HL-60/S4 treated with phorbol 12-myristate 13-acetate at 8.2 ng/mL for 4 days and 3 days (cell line): ENCODE measurements around the gene DIAPH2.
"Not testable (repeated sequence)": the region's sequence is repeated elsewhere in the genome, so short reads cannot be mapped to it uniquely, and the experiment has no call there.

Experiments
- in situ Hi-C: fragments of 300-500 bp; cut with MboI; formaldehyde crosslinking; loops from 2 replicates; pipeline ENCODE4 v1.15.0; 2022; ENCODE audit warnings: low sequenced_read_pairs

The DIAPH2 gene

GRCh38 chrX:96820935-96821334, 136.3 kb downstream of the DIAPH2 start:
- in situ Hi-C loops: no loop called here

GRCh38 chrX:96824166-96824565, 139.5 kb downstream of the DIAPH2 start:
- in situ Hi-C loops: no loop called here

GRCh38 chrX:96833333-96833732, 148.7 kb downstream of the DIAPH2 start:
- in situ Hi-C loops: no loop called here

GRCh38 chrX:96834137-96834536, 149.5 kb downstream of the DIAPH2 start:
- in situ Hi-C loops: no loop called here

GRCh38 chrX:96835660-96836289, 151.1 kb downstream of the DIAPH2 start:
- in situ Hi-C loops: no loop called here

- in situ Hi-C loops: no loop called here
Measured at GRCh38 chrX:96837808-96838207, 153.2 kb downstream of the DIAPH2 start.

GRCh38 chrX:96838537-96838936, 153.9 kb downstream of the DIAPH2 start:
- in situ Hi-C loops: no loop called here

- in situ Hi-C loops: no loop called here
Measured at GRCh38 chrX:96841325-96841724, 156.7 kb downstream of the DIAPH2 start.

GRCh38 chrX:96841866-96842265, 157.2 kb downstream of the DIAPH2 start:
- in situ Hi-C loops: not testable (repeated sequence)

- in situ Hi-C loops: no loop called here
Measured at GRCh38 chrX:96843566-96843965, 158.9 kb downstream of the DIAPH2 start.

- in situ Hi-C loops: no loop called here
Measured at GRCh38 chrX:96846841-96847240, 162.2 kb downstream of the DIAPH2 start.

GRCh38 chrX:96859422-96859821, 174.8 kb downstream of the DIAPH2 start:
- in situ Hi-C loops: not testable (repeated sequence)

GRCh38 chrX:96861218-96861617, 176.6 kb downstream of the DIAPH2 start:
- in situ Hi-C loops: no loop called here

- in situ Hi-C loops: no loop called here
Measured at GRCh38 chrX:96861661-96862060, 177.0 kb downstream of the DIAPH2 start.

- in situ Hi-C loops: no loop called here
Measured at GRCh38 chrX:96883608-96884007, 199.0 kb downstream of the DIAPH2 start, which contains the start of gene RPA4. Gene RPA4 (plus strand): TSS chrX:96883908. CDS start chrX:96884311, 403 bp downstream.

GRCh38 chrX:96884027-96884426, 199.4 kb downstream of the DIAPH2 start:
- in situ Hi-C loops: no loop called here

- in situ Hi-C loops: no loop called here
Measured at GRCh38 chrX:96889726-96890125, 205.1 kb downstream of the DIAPH2 start.

GRCh38 chrX:96906741-96907140, 222.1 kb downstream of the DIAPH2 start:
- in situ Hi-C loops: no loop called here

GRCh38 chrX:96907516-96908272, 223.1 kb downstream of the DIAPH2 start:
- in situ Hi-C loops: no loop called here

- in situ Hi-C loops: no loop called here
Measured at GRCh38 chrX:96909291-96909690, 224.6 kb downstream of the DIAPH2 start.

- in situ Hi-C loops: no loop called here
Measured at GRCh38 chrX:96918864-96919263, 234.2 kb downstream of the DIAPH2 start.

- in situ Hi-C loops: no loop called here
Measured at GRCh38 chrX:96919672-96920071, 235.0 kb downstream of the DIAPH2 start.
